Adipose tissue (tissue), 3 donors: ENCODE results near the gene ALKBH5. TPM values are rescaled to one million over a fixed set of nuclear protein-coding genes. Genes with fewer than 3 reads are reported as not detected.

ENCODE experiments used
- H3K27ac ChIP-seq: one replicate; pipeline ENCODE4 v1.5.1; 2013; ENCODE audit warnings: low read depth, low read length
- WGBS, 3 donors: extraction: QIAGEN DNeasy Blood & Tissue Kit; methylation state at CpG; one replicate each; pipeline ENCODE4 v1.1.7; 2013; 5-methylcytosine and 5-hydroxymethylcytosine counted together
- polyA plus RNA-seq, 3 donors: library from polyadenylated mRNA; stranded (reverse); fragments of 200-250 nt; gene quantifications; one replicate each; pipeline ENCODE4 v1.2.3, GENCODE V29; 2013
- donor health status: healthy with polysubstance abuse.
- donor health status: Bipolar disorder and iron deficiency.
- donor health status: healthy.

The ALKBH5 gene
- polyA plus RNA-seq, 3 donors, result 21.3 to 50.7 (median 24.4) TPM

DNA sequence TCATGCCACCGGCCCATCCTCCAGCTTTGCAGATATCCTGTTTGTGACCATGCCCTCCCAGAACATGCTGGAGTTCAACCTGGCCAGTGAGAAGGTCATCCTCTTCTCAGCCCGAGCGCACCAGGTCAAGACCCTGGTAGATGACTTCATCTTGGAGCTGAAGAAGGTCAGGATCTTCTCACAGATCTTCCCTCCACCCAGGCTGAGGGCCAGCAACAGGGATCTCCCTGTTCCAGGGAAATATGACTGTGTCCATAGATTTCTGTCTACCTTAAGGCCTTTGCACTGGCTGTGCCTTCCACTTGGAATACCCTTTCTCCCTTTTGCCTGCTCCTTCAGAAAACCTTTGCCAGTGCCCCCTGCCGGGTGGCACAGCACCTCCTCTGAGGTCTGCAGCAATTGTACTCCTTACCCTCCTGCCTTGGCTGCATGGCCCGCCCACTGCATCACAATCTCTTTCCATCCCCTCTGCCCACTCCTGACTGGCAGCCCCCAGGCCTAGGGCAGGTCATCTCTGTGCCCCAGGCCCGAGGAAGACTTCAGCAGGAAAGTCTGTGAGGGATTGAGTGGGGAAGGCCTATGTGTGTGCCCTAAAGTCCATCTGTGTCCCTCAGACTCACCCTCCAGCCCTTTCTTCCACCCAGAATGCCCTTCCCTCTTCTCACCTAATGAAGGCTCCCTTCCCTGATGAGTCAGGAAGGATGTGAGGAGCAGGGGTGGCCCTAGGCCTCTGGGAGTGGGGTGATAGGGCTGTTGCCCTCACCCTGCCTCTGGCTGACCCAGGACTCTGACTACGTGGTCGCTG lies 27.3 kb upstream of the ALKBH5 start:
- 65 to 82% (median 69%) methylated on average over 8 of the region's 8 CpGs for WGBS, 3 donors
- H3K27ac ChIP-seq, result no peak overlapping the region

DNA sequence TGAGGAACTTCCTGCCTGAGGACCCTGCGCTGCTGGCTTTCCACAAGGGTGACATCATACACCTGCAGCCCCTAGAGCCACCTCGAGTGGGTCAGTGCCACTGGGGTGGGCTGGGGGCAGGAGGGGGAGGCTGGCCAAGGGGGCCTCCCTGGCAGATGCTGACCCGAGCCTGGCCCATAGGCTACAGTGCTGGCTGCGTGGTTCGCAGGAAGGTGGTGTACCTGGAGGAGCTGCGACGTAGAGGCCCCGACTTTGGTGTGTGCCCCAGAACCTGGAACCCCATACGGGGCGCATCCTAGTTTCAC lies 26.7 kb upstream of the ALKBH5 start:
- no peak overlapping the region for H3K27ac ChIP-seq
- 88 to 92% (median 90%) methylated on average over 10 of the region's 10 CpGs for WGBS, 3 donors

DNA sequence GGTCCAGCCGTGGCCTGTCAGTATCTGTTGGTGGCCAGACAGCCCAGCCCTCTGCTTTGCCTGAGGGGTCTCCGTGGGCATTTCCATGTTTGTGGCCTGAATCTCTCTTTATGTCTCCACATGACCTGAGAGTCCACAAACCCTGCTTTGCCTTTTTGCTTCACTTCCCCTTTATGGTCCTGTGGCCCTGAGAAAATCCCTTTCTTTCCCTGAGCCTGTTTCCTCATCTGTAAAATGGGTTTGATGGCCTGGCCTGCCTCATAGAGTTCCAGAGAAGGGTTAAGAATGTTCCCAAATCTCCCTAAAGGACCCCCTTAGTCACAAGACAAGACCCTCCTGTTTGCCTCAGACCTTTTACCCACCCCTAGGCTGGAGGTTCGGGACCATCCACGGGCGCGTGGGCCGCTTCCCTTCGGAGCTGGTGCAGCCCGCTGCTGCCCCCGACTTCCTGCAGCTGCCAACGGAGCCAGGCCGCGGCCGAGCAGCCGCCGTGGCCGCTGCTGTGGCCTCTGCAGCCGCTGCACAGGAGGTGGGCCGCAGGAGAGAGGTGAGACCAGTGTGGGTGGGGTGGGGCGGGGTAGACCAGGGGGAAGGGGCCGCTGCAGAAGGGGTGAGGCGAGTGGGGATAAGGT lies 26.2 kb upstream of the ALKBH5 start:
- H3K27ac ChIP-seq, result peak overlapping the region; percentile 17
- 70 to 87% (median 71%) methylated on average over 14 to 22 of the region's 22 CpGs for WGBS, 3 donors

DNA sequence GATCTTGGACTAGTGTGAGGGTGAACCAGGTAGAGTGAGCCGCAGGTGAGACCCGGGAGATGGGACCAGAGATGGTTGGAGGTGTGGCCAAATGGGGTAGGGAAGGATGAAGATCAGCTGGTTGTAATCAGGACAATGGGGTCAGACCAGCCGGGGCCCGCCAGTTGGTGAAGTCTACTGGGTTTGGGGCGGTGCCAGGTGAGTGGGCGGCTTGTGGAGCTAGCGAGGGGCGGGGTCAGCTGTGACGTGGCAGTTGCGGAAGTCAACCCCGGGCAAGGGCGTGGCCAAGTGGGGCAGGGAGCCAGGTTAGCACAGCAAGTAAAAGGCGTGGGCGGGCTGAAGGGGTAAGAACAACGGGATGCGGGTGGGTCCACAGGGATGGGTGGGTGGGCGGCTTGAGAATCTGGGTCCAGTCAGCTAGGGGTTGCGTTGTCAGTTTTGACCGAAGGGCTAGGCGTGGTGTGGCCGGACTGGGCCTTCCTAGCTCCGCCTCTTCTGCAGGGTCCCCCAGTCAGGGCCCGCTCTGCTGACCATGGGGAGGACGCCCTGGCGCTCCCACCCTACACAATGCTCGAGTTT lies 25.5 kb upstream of the ALKBH5 start:
- H3K27ac ChIP-seq, result peak overlapping the region; percentile 17
- 5 to 8% (median 5%) methylated on average over 25 to 26 of the region's 26 CpGs for WGBS, 3 donors

DNA sequence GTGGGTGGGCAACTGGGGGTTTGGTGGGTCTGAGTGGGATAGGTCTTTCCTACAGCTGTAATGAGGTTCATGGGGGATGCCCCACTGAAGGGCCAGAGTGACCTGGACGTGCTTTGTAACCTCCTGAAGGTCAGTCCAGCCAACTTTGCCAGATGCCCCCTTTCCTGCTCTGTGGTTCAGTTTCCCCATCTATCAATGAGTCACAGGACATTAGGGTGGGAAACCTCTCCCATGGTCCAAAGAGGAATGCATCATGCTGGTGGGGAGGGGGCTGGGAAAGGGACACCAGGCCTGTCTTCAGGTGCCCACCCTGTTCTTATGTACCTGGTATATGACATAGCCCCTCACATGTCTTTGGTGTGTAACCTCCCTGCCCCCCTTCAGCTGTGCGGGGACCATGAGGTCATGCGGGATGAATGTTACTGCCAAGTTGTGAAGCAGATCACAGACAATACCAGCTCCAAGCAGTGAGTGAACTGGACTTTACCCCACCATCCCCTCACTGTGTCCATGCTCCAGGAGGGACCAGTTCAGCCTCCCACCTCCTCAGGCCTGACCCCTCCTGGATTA lies 24.0 kb upstream of the ALKBH5 start:
- H3K27ac ChIP-seq, result no peak overlapping the region
- WGBS, 3 donors, result 71 to 89% (median 85%) methylated on average over 3 of the region's 3 CpGs

DNA sequence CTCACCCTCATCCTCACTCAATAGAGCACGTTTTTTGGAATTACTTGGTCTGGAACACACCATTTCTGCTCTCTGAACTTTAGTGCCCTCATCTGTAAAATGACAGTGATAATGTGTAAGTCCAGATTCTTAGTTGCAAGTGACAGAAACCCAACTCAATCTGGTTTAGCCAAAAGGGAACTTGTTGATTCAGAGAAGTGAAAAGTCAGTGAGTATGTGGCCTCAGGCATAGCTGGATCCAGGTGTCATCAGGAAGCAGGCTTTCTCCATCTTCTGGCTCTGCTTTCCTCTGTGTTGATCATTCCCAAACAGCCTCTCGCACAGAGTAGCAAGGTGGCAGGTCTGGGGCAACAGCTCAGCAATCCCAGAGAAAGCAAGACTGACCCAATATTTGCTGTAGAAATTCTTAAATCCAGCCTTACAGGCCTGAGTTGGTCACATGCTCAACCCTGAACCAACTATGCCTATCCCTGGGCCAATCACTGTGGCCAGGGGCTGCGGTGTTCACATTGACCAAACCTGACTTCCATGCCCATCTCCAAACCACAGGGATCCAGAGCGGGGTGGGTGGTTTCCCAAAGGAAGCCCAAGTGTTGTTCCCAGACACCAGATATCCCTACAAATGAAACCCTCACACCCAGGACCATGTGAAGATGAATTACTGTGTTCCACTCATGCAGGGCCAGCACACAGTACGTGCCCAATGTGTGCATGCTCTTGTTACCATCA lies 23.3 kb upstream of the ALKBH5 start:
- no peak overlapping the region for H3K27ac ChIP-seq
- 90 to 95% (median 95%) methylated on average over 5 of the region's 5 CpGs for WGBS, 3 donors

DNA sequence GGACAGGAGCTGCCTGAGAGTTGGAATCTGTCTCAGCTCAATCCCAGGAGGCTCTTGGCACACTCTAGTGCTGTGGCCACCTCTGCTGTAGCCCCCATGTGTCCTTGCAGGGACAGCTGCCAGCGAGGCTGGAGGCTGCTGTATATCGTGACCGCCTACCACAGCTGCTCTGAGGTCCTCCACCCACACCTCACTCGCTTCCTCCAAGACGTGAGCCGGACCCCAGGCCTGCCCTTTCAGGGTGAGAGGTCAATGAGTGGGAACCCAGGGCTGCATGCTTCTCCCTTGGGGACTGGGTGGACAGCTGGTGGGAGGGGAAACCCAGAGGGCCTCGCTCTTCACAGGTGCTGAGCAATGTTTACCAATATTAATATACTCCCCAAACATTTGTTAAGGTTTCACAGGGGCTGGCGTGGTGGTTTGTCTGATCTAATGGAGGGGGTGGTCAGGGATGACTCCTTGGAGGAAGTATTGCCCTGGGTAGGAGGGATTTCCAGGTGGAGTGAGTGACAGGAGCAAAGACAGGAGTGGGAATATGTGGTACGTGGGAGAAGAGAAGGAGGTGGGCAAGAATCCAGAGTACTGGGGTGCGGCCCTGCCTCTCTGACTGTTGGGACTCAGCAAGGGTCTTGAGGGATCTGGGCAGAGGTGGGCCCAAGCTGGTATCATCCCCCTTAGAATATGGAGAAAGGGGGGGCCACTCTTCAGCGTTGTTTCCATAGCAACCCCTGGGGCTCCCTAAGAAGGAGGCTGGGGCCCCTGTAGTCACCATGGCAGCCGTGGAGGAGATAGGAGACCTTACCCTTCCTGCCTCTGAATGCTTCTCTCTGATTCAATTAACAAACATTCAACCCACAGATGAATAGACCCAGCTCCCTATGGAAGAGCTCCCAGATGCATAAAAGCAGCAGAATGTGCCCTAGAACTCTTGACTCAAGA lies 22.2 kb upstream of the ALKBH5 start:
- H3K27ac ChIP-seq, result no peak overlapping the region
- WGBS, 3 donors, result 71 to 81% (median 72%) methylated on average over 12 of the region's 12 CpGs

DNA sequence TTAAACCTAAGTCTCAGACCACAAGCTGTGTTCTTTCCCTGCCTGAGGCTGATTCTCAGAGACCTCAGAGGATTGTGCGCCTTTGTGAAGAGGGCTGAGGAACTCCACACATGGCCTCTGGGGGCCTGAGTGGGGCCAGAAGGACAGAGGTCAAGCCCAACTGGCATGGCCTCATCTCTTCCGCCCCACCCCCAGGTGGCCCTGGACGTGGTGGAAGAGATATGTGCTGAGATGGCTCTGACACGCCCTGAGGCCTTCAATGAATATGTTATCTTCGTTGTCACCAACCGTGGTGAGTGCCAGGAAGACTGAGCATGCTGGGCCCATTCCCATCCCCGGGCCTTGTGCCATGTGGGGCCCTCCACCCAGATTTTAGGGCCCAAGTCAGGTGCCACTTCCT lies 20.1 kb upstream of the ALKBH5 start:
- WGBS, 3 donors, result 79 to 83% (median 83%) methylated on average over 7 of the region's 7 CpGs
- no peak overlapping the region for H3K27ac ChIP-seq

DNA sequence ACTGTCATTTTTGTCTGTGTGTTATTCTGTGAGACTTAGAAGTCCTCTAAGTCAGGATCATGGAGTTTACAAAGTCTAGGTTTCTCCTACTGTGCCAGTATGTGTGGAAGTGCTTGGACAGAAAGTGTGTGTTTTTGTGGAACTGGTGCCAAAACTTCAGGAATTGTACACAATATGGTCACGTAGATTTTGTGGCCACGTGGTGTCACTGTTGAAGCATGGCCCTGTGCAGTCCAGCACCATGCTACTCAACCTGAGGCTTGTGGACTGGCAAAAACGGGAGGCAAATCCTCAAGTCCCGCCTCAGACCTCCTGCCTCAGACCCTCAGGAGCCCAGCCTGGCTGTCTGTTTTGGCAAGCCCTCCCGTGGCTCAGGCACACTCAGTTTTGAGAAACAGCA lies 16.7 kb upstream of the ALKBH5 start:
- no peak overlapping the region for H3K27ac ChIP-seq
- 51 to 76% (median 69%) methylated on average over 5 of the region's 5 CpGs for WGBS, 3 donors

DNA sequence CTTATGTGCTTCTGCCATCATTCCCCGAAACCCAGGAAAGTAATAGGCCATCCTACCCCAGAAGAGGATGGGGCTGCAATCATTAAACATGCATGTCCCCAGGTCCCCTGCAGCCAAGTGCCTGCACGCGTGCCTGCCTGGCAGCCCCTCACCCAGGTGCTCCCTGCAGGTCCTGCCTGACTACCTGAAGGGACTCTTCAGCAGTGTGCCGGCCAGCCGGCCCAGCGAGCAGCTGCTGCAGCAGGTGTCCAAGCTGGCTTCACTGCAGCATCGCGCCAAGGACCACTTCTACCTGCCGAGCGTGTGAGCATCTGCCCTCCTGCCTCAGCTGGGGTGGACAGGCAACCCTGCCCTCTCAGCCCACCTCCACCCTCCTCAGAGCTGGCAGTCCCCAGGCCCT lies 16.2 kb upstream of the ALKBH5 start:
- 89 to 98% (median 89%) methylated on average over 10 of the region's 10 CpGs for WGBS, 3 donors
- no peak overlapping the region for H3K27ac ChIP-seq

DNA sequence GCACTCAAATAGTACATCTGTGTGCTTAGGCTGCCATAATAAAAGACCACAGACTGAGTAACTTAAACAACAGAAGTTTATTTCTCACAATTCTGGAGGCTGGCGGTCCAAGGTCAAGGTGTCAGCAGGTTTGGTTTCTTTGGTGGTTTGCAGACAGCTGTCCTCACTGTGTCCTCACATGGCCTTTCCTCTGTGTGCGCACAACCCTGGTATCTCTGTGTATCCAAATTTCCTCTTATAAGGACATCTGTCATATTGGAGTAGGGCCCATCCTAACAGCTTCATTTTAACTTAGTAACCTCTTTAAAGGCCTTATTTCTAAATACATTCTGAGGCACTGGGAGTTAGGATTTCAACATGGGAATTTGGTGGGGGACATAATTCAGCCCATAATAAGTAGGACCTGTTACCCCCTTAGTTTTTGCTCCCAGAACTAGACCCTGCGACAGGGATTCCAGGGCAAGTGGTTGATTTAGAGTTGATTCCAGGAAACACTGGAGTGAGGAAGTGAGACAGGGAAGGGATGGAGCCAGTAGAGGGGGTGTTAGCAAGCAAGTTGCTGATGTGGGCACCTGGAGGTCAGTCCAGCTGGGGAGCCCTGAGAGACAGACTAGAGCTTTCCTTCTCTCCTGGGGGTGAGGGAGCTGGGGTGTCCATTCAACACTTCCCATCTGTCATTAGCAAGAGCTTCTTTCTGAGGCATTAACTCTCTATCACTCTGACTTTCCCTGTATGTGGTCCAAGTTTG lies 10.9 kb upstream of the ALKBH5 start:
- no peak overlapping the region for H3K27ac ChIP-seq
- whole genome bisulfite sequencing, 3 donors, result 62 to 86% (median 85%) methylated on average over 3 of the region's 3 CpGs

DNA sequence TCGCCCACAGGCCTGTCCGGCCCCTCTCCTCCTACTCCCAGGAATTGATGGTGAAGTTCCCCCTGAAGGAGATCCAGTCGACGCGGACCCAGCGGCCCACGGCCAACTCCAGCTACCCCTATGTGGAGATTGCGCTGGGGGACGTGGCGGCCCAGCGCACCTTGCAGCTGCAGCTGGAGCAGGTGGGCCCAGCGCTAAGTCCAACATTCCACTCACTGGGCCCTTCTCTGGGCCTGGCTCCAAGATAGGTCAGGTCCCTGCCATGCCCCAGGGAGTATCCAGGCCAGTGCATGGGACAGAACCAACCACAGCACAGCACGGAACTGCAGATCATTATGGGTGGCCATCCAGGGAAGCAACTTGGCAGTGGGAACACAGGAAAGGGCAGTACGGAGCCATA lies 9.9 kb upstream of the ALKBH5 start:
- no peak overlapping the region for H3K27ac ChIP-seq
- 94 to 96% (median 96%) methylated on average over 14 of the region's 14 CpGs for WGBS, 3 donors

DNA sequence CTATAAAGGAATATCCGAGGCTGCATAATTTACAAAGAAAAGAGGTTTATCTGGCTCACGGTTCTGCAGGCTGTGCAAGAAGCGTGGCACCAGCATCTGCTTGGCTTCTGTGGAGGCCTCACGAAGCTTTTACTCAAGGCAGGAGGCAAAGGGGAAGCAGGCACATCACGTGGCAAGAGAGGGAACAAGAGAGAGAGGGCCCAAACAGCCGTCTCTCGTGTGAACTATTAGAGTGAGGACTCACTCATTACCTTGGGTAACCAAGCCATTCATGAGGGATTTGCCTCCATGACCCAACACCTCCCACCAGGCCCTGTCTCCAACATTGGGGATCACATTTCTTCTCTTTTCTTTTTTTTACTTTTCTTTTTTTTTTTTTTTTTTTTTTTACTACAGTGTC lies 7.5 kb upstream of the ALKBH5 start:
- 54 to 86% (median 63%) methylated on average over 7 of the region's 7 CpGs for WGBS, 3 donors

DNA sequence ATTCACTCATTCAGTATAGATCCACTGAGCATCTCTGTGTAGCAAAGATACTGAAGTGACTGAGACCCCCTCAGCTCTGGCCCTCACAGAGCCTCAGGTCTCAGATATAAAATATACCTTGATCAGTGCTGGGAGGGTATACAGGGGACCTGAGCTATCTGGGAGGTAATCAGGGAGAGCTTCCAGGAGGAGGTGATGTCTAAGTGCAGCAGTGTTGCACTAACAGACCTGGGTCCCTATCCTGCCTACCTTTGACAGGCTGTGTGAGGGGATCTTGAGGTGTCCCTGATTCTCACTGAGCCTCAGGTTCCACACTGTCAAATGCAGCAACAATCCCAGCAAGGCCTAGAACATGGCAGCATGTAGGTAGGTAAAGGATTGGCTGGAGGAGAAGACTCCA lies 6.5 kb upstream of the ALKBH5 start:
- no peak overlapping the region for H3K27ac ChIP-seq

More for the DNA sequence above, 7.5 kb upstream of the ALKBH5 start:
- H3K27ac ChIP-seq, result no peak overlapping the region

DNA sequence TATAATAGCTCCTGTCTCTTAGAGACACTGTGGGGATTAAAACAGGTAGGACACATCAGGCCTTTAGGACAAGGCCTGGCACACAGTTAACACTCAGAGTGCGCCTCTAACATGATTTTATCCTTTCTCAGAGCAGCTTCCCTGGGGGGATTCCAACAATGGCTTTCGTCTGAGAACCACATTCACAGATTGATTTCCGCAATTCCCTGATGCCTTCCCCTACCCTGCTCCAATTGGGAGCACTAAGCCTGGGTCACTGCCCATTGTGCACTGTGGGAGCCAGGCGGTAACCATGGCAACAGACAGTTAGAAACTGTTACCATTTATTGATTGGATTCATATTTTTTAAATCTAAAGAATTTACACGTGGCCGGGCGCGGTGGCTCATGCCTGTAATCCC lies 5.9 kb upstream of the ALKBH5 start:
- whole genome bisulfite sequencing, 3 donors, result 74 to 91% (median 90%) methylated on average over 8 of the region's 8 CpGs
- no peak overlapping the region for H3K27ac ChIP-seq

DNA sequence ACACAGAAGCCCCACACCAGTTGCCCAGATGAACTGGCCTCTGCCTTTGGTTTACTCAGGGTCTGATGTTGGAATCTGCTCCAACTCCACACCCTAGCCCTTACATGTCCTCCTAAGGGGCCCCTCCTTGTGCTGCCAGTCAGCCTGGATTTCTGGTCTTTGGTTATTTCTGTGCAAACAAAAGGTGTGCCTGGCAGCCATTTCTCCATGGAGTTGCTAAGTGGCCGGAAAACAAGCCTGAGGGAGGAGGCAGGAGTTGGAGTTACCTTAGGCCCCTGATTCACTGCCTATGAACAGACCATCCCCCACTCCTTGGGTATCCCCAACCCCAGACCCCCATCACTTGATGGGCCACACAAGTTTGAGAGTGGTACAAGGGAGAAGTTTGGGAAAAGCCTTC lies 4.4 kb upstream of the ALKBH5 start:
- no peak overlapping the region for H3K27ac ChIP-seq
- WGBS, 3 donors, result 97 to 100% (median 100%) methylated on average over 1 of the region's 1 CpG

DNA sequence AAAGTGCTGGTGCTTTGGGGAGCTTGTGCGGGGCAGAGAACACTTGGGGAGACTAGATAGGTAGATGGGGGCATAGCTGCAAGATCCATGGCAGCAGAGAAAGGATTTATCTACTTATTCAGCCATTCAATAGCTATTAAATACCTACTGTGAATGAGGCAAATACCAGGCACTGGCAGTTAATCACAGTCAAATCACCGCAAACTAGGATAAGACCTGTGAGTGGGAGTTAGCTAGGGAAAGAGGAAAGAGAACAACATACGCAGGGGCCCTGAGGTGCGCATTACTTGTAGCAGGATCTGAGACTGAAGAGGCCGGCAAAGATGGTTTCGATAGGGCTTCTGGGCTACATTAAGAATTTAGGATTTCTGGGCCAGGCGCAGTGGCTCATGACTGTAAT lies 3.8 kb upstream of the ALKBH5 start:
- WGBS, 3 donors, result 89 to 94% (median 90%) methylated on average over 7 of the region's 7 CpGs
- H3K27ac ChIP-seq, result no peak overlapping the region
